Motor neuron (in vitro differentiated cells): ENCODE measurements around the gene ZFAND3. TPM values are rescaled to one million over a fixed set of nuclear protein-coding genes. Genes with fewer than 3 reads are reported as not detected.
"Not testable (repeated sequence)": the region's sequence is repeated elsewhere in the genome, so short reads cannot be mapped to it uniquely, and the experiment has no call there.

Source experiments
- ATAC-seq, 8 experiments: fragments of 200-7000 bp; cut with Tn5 transposase; replicated peaks in 6 of 8; 2 replicates each; pipeline ENCODE4 v1.8.0; 2021; ENCODE audit warnings: mild to moderate bottlenecking in 8 of 8, moderate library complexity in 8 of 8
- H3K27ac ChIP-seq, 2 donors: fragments of 250-450 bp; sonication (Bioruptor Pico); 2 replicates each; pipeline ENCODE4 v1.9.0; 2021; ENCODE audit warnings: antibody characterized with exemption in 2 of 2, mild to moderate bottlenecking in 2 of 2, moderate library complexity in 1 of 2
- H3K4me1 ChIP-seq, 2 donors: fragments of 250-450 bp; sonication (Bioruptor Pico); replicated peaks in 1 of 2; 2 replicates each; pipeline ENCODE4 v1.6.1; 2021; ENCODE audit warnings: antibody characterized with exemption in 2 of 2, mild to moderate bottlenecking in 2 of 2, moderate library complexity in 1 of 2
- H3K4me3 ChIP-seq, 5 donors: fragments of 250-450 bp; sonication (Bioruptor Pico); 2 replicates each; pipeline ENCODE4 v1.9.0; 2021; ENCODE audit warnings: antibody characterized with exemption in 5 of 5, mild to moderate bottlenecking in 5 of 5, moderate library complexity in 4 of 5
- WGBS, 10 experiments: fragments of 450-650 bp; shearing (Covaris generic); methylation state at CpG; one replicate each; pipeline ENCODE4 v1.0.0; 2022; 5-methylcytosine and 5-hydroxymethylcytosine counted together
- in situ Hi-C, 9 experiments: fragments of 400-800 bp; cut with MboI; loops; one replicate each; pipeline ENCODE4 v1.15.0; 2021; ENCODE audit warnings: low sequenced_read_pairs in 9 of 9, low pct_unique_long_range_greater_than_20kb in 2 of 9; ENCODE audit not compliant: unreplicated experiment in 9 of 9
- total RNA-seq, 8 experiments: library from RNA; unstranded; fragments of 300-600 nt; gene quantifications; 2 replicates each; pipeline versions ENCODE4 v1.2.3 to v1.2.4, GENCODE V29; 2022

ZFAND3 gene
- total RNA-seq, 8 experiments from 2014 or later = 21.2 to 54.1 (median 39.2) TPM

DNA sequence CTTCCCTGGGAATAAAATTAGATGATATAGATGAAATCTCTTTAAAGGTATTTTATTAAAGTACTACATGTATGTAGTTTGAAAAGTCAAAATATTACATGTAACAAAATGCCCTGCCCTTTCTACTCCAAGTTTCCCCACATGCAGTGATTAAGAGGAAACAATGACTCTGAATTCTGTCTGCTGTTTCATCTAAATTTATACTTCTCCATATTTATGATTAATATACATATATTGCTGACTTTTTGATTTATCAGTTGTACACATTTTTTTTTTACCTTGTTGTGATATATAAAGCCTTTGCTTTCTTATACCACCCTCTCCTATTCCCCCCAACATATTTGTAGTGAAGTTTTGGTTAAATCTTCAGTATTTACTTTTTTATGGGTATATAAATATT, 127.9 kb downstream of the ZFAND3 start:
- in situ Hi-C loops = no loop called here
- Histone ChIP-seq H3K27ac (no peak overlapping the region), H3K4me3 (no peak overlapping the region), H3K4me1 (peaks cover 4 to 5% of the 10 kb centered on the region in 2 donors)
- ATAC-seq = no peak

DNA sequence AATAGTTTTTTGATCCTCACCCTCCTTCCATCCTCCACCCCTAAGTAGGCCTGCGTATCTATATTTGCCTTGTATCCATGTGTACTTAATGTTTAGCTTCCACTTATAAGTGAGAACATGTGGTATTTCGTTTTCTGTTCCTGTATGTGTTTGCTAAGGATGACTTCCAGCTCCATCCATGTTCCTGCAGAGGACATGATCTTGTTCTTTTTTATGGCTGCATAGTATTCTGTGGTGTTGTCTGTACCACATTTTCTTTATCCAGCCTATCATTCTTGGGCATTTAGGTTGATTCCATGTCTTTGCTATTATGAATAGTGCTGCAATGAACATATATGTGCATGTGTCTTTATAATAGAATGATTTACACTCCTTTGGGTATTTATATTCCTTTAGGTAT, 129.1 kb downstream of the ZFAND3 start:
- H3K27ac ChIP-seq, H3K4me3 ChIP-seq, ATAC-seq, H3K4me1 ChIP-seq, in situ Hi-C loops: not testable (repeated sequence)
- 88 to 100% (median 100%) methylated on average over 1 to 2 of the region's 2 CpGs; no CpG with 5 or more reads in 1 of the 10 experiments for WGBS, 10 experiments

DNA sequence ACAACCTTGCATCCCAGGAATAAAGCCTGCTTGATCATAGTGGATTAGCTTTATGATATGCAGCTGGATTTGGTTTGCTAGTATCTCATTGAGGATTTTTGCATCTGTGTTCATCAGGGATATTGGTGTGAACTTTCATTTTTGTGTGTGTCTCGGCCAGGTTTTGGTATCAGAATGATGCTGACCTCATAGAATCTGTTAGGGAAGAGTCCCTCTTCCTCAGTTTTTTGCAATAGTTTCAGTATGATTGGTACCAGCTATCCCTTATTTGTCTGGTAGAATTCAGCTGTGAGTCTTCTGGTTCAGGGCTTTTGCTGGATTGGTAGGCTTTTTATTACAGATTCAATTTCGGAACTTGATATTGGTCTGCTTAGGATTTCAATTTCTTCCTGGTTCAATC, 132.5 kb downstream of the ZFAND3 start:
- WGBS, 10 experiments = 85 to 100% (median 94%) methylated on average over 1 to 2 of the region's 2 CpGs; no CpG with 5 or more reads in 1 of the 10 experiments
- Histone ChIP-seq H3K4me1 (no peaks in the 10 kb centered on the region), H3K4me3 (no peak overlapping the region), H3K27ac (no peak overlapping the region)
- ATAC-seq = no peak
- in situ Hi-C loops = no loop called here

DNA sequence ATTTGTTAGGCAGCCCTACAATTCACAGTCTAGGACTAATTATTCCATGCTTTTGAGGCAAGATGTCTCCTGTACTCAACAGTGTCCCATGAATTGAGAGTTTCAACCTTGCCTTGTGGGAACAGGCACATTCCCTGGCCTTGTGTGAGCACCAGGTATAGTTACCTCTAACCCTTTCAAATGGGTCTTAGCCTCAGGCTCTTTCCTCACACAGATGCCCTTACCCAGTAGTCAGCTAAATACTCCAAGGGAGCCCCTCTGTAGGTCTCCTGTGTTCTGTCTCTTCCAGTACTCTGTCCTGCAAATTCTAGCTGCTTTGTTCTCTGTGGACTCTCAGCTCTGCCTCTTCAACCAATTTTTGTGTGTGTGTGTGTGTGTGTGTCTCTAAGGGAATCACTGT, 135.3 kb downstream of the ZFAND3 start:
- no peak for ATAC-seq
- Histone ChIP-seq H3K27ac (no peak overlapping the region), H3K4me3 (no peak overlapping the region), H3K4me1 (peaks cover 0 to 10% of the 10 kb centered on the region in 2 donors)
- in situ Hi-C loops = no loop called here

DNA sequence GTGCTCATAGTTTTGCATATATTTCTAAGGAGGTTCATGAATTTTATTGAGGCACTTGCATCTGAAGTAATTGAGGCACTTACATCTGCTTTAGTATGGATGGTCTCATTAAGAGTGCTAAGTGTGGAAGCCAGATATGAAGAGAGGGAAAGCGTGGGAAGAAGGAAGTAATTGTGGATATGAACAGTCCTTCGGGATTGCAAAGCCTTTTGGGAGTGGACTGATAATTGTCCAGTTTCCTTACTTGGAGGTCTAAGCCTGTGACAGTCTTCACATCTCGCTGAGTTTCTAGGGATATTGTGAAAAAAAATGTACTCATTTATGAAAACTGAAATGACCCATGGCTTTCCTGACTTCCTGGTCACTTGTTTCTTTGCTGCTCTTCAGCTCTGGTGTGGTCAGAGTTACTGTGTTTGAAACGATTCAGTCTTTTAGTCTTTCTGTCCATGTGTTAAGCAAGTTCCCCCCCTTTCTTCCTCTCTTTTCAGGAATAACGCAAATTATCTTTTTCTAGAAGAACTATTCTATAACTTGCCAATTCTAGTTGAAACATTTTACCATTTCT, 137.3 kb downstream of the ZFAND3 start:
- 36 to 100% (median 83%) methylated on average over 1 to 5 of the region's 5 CpGs for WGBS, 10 experiments
- in situ Hi-C loops = no loop called here
- Histone ChIP-seq H3K4me1 (peaks cover 0 to 10% of the 10 kb centered on the region in 2 donors), H3K27ac (no peak overlapping the region), H3K4me3 (no peak overlapping the region)
- ATAC-seq = no peak

DNA sequence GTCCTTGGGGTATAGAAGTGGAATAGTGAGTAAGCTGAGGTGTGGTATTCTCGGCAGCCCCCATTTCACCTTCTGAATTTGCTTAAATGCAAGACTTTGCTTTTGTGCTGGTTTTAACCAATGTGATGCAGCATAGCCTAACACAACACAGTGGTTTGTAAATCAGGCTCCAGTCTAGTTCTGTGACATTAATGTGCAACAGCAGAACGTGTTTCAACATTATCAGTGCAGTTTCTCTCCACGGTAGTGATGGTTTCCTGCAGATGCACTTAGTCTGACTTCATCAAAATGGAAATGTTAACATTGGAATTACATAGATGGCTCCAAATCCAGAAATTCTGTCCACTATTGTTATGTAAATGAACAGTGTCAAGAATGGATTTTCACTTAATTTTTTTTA, 139.5 kb downstream of the ZFAND3 start:
- Histone ChIP-seq H3K4me1 (peaks cover 0 to 10% of the 10 kb centered on the region in 2 donors), H3K27ac (no peak overlapping the region), H3K4me3 (no peak overlapping the region)
- 0 to 72% (median 41%) methylated on average over 1 to 3 of the region's 3 CpGs; no CpG with 5 or more reads in 2 of the 10 experiments for WGBS, 10 experiments
- in situ Hi-C loops = no loop called here
- peak in 5 of 8 experiments; percentile 47 to 77 (median 61) for ATAC-seq

DNA sequence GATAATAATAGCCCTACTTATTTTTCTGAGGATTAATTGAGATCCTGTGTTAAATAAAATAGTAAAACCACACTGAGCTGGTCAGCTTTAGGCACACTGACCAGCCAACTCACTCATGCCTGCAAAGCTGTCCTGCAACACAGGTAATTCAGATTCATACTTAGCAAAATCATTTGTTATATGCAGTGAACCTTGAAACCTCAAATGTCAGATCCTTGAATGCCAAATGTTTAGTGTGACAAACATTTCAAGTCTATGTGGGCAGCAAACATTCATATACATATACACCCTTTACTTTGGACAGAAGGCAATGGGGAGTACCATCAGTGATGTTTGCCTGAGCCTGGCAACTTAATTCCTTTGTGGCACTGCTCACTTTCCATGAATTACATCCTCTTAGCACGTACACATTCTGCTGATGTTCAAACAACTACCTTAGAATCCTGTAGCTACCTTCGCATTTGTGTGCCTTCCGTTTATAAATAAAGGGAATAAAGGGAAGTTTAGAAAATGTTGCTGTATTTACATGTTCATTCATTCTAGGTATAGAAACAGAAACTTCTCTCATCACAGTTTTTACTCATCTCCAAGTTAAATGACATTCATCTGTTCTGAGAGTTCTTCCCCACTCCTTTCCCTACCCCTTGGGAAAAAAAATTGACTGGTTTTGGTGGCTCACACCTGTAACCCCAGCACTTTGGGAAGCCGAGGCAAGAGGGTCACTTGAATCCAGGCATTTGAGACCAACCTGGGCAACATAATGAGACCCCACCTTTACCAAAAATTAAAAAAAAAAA, 140.8 kb downstream of the ZFAND3 start:
- H3K4me3 ChIP-seq = no peak overlapping the region
- H3K4me1 ChIP-seq = peaks cover 0 to 10% of the 10 kb centered on the region in 2 donors
- H3K27ac ChIP-seq = no peak overlapping the region
- no peak for ATAC-seq
- 80 to 100% (median 95%) methylated on average over 2 to 4 of the region's 4 CpGs for WGBS, 10 experiments
- in situ Hi-C loops = no loop called here

DNA sequence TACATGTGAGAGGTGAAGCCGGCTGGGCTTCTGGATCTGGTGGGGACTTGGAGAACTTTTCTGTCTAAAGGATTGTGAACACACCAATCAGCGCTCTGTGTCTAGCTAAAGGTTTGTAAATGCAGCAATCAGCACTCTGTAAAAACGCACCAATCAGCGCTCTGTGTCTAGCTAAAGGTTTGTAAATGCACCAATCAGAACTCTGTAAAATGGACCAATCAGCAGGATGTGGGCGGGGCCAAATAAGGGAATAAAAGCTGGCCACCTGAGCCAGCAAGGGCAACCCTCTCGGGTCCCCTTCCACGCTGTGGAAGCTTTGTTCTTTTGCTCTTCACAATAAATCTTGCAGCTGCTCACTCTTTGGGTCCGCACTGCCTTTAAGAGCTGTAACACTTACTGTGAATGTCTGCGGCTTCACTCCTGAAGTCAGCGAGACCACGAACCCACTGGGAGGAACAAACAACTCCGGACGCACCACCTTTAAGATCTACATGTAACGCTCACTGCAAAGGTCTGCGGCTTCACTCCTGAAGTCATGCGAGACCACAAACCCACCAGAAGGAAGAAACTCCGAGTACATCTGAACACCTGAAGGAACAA, 143.1 kb downstream of the ZFAND3 start:
- H3K4me1 ChIP-seq = peaks cover 4 to 14% of the 10 kb centered on the region in 2 donors
- WGBS, 10 experiments = 91 to 100% (median 95%) methylated on average over 1 to 17 of the region's 17 CpGs
- in situ Hi-C loops, H3K27ac ChIP-seq, H3K4me3 ChIP-seq, ATAC-seq: not testable (repeated sequence)

DNA sequence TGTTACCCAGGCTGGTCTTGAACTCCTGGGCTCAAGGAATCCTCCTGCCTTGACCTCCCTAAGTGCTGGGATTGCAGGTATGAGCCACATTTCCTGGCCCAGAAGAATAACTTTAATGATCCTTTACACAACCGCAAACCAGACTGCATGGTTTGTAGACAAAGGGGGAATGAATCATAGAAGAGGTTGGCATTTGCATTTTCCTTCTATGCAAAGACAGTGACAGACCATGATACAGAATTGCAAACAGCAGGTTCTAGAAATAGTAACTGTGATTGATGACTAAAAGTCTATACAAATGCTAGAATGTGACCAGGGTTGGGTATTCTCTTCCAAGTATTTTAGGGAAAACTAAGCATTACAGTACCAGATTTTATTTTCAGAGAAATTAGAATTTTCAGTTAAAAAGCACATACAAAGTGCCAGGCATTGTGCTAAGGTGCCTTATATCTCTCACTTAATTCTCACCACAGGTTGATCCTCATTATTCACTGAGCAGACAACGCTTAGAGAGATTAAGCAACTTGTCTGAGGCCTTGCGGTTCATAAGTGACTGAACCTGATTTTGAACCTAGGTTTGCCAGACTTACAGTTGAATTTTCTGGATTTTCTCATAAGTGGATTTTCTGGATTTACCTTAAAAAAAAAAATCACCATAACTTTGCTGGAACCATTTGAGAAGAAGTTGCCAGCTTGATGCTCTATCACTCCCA, 146.6 kb downstream of the ZFAND3 start:
- Histone ChIP-seq H3K4me3 (no peak overlapping the region), H3K4me1 (peaks cover 3 to 4% of the 10 kb centered on the region in 2 donors), H3K27ac (no peak overlapping the region)
- WGBS, 10 experiments = 0 to 95% (median 78%) methylated on average over 1 to 3 of the region's 3 CpGs
- ATAC-seq = peak; percentile 51 to 100 (median 84)
- in situ Hi-C loops = no loop called here

DNA sequence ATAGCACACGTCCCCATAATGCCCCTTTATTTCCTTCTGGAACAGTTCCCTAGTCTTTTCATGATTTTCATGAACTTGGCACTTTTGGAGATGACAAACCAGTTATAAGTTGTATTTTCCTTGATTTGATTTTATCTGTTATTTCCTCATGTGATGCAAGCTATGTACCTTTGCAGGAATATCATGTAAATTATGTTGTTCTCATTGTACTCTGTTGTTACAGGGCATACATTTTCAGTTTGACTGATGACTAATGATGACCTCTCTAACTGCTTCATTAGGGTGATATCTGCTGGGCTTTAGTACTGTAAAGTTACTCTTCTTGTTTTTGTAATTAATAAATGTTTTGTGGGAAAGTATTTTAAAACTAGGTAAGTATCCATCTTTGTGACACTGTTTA, 147.3 kb downstream of the ZFAND3 start:
- no peak overlapping the region for H3K27ac ChIP-seq
- no peak for ATAC-seq
- H3K4me1 ChIP-seq = peaks cover 3 to 4% of the 10 kb centered on the region in 2 donors
- WGBS, 10 experiments = 57 to 100% (median 83%) methylated on average over 1 of the region's 1 CpG; no CpG with 5 or more reads in 4 of the 10 experiments
- no peak overlapping the region for H3K4me3 ChIP-seq
- in situ Hi-C loops = no loop called here

DNA sequence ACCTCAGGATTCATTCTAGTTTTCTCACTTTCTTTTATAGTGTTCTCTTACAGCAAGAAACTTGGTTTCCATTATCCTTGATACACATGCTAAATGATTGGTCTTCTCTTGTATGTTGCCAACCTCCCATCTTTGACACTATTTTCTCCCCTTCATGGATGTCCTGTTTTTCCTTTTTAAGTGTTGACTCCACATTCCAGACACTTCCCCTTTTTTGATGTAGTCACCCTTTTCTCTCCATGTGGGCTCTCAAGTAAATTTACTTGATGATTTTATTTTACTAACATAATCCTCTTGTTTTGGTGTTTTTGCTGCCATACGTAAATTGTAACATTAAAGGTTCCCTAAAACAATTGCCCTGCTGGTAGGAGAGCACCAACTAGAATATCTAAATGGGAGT, 148.1 kb downstream of the ZFAND3 start:
- no peak overlapping the region for H3K27ac ChIP-seq
- no peak overlapping the region for H3K4me3 ChIP-seq
- in situ Hi-C loops = no loop called here
- WGBS, 10 experiments = 96 to 100% (median 100%) methylated on average over 1 of the region's 1 CpG; no CpG with 5 or more reads in 2 of the 10 experiments
- no peak for ATAC-seq
- H3K4me1 ChIP-seq = peaks cover 5 to 6% of the 10 kb centered on the region in 2 donors

DNA sequence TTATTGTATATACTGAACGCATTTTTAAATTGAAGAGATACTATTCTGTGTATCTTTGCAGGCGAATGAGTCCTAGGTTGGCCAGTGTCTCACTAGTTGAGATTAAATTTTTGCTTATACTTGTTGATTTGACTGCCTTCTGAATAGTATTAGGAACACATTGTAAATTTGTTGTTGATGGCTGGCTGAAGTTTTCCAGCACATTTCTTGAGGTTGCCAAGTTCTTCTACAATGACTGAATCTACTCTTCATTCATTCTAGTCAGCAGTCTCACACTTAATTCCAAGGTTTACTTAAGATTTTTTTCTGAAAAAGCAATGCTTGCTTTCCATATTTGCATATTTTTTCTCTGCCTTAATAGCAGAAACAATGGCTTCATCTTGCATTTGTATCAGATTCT, 151.7 kb downstream of the ZFAND3 start:
- Histone ChIP-seq H3K27ac (no peak overlapping the region), H3K4me3 (no peak overlapping the region), H3K4me1 (peaks cover 7 to 8% of the 10 kb centered on the region in 2 donors)
- WGBS, 10 experiments = 69 to 100% (median 90%) methylated on average over 1 to 2 of the region's 2 CpGs; no CpG with 5 or more reads in 1 of the 10 experiments
- no peak for ATAC-seq
- in situ Hi-C loops = no loop called here
